OCI-M1 (cell line): Measurements from ENCODE around the gene IDH3A.

ENCODE experiments used
- DNase-seq: peaks from one replicate; lab custom pipeline; 2025; lab: John Stamatoyannopoulos, UW

IDH3A gene

DNA sequence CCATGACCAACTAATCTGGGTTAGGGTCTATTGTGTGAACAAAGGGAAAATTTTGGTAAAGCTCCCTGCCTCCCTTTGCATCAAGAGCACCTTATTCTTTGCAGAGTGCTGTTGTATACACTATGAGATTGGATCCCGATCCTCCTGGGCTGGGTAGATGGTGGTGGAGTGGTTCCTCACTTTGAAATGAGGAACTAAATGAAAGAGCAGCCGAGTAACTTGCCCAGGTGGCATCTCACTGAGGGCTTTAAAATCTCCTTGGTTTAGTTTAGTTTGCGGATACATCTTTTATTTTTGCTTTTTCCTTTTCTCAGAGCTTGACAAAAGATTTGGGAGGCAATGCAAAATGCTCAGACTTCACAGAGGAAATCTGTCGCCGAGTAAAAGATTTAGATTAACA lies 19.4 kb downstream of the IDH3A start:
- DNase-seq = no peak

DNA sequence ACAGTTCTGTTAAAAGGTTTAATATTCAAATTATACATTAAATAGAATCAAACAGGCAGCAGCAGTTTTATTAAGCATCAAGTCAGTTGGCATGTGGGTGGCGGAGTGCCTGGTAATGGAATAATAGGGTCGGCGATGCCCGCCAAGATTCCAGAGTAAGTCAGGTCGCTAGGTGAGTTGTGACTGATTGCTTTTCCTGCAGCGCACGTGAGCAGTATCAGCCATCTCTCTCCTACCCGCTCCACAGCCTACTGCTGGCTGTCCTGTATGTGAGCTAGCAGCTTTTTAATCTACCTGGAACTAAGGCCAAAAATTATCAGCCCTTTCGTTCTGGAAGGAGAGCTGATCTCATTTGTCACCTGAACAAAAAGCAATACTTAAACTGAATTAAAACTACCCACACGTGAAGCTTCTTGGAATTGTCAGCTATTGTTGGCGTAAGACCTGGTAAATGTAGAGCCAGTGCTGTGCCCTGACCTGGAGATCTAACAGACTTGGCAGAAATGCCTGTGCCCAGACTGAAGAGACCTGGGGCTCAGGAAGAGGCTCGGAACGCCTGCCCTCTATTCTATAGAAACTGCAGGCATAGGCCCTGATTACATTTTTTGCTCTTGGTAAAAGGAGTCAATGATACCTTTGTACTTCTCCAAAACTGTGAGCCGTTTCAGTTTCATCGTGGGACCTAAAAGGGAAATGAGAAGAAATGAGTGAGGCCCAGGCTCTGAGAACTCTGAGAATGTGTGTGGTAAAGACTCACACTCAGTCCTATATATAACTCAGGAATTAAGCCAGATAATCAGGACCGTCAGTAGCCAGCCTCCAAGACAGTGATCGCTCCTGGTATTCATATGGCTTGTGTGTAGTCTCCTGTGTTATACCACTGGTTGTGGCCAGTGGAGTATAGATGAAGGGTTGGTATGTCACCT lies 21.9 kb downstream of the IDH3A start:
- DNase-seq = no peak

DNA sequence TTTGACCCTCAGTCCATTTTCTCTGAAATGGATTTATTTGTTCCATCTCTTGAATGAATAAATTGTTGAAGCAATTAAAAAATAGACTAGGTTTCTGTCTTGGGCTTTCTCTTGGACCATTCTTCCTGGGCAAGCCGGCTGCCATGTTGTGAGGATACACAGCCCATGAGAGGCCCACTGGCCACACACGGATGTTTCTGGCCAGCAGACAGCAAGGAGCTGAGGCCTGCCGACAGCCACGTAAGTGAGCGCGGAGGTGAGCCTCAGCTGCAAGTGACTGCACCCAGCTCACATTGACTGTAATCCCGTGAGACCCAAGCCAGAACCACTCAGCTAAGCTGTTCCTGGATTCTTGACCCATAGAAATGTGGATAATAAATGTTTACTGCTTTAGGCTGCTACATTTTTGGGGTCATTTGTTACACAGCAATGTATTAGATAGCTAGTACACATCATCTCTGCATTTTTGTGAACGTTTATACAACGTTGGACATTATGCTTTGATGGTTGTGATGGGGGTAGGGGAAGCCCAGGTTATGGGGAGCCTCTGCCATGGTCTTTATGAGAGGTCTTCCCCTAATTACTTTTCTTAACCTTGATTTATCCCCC lies 22.8 kb downstream of the IDH3A start:
- DNase-seq = no peak

DNA sequence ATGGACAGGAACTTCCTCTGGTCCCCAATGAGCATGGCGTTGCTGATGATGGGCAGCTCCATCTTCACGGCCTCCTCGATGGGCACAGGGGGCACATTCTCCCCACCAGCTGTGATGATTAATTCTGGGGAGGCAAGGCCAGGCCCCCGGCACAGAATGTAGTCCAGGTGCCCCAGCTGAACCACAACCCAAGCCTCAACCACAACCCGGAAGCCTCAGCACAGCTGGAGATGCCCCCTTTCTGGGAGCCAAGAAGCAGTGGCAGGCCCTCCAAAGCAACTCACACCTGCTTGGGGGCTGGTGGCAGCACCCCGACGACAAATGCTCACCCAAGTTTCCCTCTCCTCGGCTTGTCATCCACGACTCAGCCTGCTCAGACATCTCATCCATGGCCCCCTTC lies 25.2 kb downstream of the IDH3A start:
- no peak for DNase-seq

DNA sequence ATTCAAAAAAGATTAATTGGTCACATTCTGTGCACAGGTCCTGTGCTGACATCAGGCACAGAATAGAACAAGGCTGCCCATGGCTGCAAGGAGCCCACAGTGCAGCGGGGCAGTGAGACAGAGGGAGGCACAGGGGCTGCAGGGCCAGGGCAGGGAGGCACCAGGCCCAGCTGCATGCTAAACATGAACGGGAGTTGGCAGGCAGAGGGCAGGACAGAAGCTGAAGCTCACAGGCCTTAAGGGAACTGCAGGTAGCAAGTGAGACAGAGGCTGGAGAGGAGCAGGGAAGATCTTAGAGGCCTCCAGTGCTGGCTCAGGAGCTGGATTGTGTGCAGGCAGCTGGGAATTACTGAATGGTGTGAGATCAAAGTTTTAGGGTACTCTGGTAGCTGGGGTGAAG lies 26.2 kb downstream of the IDH3A start:
- DNase-seq = no peak

DNA sequence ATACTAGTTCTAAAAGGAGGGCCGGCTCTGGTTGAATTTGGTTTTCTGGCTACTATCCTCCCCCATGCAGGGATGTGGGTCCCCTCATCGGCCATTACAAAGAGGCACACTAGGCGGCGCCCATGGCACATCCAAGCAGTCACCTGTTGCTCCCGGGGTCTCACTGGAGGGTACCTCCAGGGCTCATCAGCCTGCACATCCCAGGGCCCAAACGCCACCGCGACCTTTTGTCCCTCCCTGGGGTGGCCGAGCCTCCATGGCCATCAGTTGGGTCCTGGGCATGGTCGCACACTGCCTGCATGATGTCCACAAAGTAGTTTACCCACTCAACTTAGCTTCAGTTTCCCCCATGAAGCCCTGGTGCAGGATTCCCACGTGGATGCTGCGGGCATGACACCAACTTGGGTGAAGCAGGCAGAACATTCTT lies 28.3 kb downstream of the IDH3A start:
- DNase-seq = peak; percentile 59

DNA sequence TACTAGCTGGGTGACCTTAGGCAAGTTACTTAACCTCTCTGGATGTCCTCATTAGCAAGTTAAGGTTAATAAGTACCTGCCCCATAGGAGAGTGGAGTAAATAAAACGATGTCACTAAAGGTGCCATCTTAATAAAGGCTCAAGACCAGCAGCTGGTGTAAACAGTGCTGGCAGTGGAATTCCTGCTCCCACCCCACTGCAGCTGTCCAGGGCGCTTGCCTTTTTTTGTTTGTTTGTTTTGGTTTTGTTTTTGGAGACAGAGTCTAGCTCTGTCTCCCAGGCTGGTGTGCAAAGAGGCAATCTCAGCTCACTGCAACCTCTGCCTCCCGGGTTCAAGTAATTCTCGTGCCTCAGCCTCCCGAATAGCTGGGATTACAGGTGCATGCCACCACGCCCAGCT lies 28.9 kb downstream of the IDH3A start:
- DNase-seq = no peak

DNA sequence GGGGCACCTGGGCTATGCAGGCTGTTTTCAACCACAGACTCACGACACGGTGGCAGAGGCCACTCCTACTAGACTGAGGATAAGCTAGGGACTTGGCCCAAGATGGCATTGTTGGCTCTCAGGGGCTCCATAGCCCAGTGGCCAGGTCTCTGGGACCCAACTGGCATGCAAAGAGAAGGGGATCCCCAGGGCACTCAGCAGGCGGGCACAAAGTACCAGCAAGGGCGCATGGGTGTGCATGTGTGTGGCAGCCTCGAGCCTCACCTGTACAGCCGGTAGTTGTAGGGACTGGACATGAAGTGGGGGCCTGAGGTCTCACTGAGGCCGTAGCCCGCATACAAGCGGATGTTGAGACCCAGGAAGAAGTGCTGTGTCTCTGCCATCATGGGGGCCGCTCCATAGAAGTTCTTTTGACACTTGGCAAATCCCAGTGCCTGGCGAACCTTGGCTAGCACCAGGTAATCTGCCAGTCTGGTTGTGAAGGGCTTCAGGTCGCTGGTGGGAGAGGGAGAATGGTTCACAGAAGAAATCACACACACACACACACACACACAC lies 30.2 kb downstream of the IDH3A start:
- DNase-seq = no peak

DNA sequence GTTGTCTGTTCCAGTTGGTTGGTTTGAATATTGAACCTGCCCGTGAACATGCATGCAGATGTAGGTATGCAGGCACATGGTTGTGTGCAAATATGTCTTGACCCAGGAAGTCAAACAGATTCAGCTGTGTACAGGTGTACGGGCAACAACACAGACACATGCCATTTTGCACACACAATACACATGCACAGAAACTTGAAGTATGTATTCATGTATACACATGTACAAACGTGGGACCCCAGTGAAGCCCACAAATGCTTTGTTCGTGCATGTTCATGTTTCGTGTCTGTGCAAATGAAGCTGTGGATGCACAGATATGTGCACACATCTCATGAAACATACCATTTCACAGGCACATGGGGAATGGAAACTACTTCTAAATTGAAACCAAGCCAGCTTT lies 30.7 kb downstream of the IDH3A start:
- no peak for DNase-seq

DNA sequence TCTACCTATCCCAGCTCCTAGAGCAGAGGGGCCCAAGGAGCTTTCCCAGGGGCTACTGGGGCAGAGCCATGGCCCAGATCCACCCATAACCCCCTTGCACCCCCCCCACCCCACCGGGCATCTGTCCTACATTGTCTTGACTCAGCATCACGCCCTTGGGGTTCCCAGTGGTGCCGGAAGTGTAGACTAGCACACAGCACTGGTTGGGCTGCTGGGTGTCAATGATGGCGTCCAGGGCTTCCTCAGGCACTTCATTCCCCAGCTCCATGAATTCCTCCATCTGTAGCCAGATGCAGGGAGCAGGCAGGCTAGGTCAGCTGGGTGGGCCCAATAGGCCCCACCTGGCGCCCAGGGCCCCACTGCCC lies 33.2 kb downstream of the IDH3A start:
- no peak for DNase-seq

DNA sequence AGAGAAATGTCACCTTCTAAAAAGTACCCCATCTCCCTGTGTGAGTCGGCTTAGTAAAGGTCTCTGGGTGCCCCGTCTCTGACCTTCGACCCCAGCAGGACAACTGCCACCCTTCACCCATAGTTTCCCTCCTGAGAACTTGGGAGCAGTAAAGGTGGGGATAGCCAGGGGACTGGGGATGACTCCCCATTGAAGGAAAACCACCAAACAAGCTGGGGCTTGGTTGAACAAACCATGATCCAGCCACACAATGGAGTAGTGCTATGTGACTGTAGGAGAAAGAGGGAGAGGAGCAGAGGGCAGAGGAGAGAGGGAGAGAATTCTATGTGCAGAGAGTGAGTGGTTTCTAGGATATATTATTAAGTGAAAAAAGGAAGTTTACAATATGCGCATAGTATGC lies 33.7 kb downstream of the IDH3A start:
- DNase-seq = no peak

DNA sequence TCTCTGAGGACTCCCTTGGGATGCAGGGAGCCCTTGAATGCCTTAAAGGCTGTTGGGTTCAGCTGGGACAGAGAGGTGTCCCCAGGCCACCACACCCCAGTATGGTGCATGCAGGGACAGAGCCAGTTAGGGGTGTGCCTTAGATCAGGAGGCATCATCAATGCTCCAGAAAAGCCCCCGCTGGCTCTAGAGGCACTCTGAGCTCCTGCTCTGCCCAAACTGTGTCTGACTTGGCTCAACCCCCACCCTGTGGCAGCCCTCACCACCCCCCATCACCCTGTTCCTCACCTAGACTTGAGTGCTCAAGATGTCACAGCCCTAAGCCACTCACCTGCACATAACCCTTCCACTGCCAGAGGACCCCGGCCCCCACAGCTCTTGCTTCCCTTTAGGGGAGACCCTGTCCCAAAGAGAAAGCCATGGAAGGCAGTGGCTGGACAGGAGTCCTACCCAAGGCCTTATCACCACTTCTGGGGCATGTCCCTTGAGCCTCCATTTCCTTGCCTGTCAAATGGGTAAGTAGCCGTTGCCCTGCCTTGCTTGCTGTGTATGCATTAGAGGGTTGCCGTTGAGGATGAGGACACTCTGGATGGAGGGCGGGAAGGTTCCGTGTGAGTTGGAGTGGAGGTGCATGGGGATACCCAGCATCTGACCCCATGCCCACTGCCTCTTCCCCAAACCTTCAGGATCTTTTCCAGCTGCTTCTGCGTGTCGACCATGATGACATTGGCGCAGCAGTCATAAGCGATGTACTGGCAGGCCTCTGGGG lies 43.8 kb downstream of the IDH3A start:
- no peak for DNase-seq

DNA sequence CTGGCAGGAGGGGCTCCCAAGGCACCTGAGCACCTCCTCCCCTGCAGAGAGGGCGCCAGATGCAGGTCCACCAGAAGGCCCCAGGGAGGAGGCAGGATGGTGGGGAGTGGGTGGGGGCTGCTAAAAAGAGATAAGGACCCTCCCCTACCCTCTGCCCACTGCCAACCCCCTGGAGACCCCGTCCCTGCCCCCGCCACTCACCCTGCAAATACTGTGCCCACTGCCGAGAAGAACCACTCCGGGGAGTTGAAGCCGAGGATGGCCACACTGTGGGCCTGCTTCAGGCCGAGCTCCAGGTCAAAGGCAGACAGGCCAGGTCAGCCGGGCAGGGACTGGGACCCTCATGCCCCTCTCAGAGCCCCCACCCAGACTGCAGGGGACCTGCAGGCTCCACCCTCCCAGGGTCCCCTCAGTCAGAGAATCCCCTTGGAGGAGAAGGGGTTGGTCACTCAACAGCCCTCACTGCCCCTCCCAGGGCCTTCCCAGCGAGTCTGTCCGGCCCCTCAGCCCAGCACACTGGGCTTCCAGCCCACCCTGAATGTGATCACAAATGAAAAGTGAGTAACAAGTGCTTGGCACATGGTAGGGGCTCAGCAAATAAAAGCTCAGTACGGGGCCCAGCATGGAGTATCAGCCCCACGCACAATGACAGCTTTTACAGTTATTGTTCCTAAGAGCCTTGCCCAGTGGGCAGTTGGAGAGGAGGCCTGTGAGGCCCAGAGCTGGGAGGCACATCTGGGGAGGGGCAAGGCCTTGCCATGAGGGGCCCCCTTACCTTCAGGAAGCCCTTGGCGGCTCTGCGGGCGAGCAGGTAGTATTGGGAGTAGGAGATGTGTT lies 44.8 kb downstream of the IDH3A start:
- no peak for DNase-seq

DNA sequence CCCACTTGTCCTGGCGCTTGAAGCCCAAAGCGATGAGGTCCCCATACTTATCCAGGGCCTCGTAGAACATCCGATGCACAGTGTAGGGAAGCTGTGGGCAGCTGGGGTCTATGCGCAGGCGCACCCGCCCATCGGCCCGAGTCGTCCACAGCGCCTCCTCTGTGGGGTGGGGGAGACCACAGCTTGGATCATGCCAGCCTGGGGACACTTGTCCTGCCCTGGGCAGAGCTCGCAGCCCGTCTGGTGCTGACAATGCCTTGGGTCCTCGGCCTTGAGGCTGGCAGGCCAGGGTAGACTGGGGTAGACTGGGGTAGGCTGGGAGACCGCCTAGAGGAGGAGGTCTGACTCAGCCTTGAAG lies 45.4 kb downstream of the IDH3A start:
- DNase-seq = no peak

DNA sequence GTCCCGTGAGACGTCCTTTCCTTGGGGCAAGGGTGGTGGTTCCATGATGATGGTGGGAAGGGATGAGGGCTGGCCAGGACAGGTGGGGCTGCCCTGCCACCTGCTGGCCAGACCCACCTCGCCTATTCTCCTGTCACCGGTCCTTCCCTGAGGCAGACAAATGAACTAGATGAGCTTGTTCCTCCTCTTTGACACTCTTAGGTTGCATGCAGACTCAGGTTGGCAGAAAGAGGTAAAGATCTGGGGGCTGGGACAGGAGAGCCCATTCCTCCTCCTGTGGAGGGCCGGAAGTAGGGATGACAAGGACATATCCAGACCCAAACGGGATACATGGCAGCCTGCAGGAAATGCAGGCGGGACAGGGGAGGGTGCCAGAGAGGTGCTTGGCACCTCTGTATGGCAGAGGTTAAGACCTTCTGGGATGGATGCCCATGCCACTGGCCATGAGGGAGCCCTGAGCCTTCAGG lies 46.6 kb downstream of the IDH3A start:
- peak; percentile 40 for DNase-seq

DNA sequence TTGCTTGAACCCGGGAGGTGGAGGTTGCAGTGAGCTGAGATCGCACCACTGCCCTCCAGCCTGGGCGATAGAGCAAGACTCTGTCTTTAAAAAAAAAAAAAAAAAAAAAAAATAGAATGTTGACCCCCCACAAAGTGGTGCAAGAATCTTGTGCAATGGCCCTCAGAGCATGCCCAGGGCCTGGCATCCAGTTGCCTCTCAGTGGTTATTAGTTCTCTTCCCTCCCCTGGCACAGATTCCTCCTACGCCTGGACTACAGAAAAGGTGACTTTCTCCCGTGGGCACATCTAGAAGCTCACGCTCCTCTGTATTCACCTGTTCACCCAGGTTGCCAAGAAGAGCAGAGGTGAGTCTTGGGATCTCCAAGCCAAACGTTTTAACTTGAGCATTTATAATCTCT lies 48.5 kb downstream of the IDH3A start:
- no peak for DNase-seq

DNA sequence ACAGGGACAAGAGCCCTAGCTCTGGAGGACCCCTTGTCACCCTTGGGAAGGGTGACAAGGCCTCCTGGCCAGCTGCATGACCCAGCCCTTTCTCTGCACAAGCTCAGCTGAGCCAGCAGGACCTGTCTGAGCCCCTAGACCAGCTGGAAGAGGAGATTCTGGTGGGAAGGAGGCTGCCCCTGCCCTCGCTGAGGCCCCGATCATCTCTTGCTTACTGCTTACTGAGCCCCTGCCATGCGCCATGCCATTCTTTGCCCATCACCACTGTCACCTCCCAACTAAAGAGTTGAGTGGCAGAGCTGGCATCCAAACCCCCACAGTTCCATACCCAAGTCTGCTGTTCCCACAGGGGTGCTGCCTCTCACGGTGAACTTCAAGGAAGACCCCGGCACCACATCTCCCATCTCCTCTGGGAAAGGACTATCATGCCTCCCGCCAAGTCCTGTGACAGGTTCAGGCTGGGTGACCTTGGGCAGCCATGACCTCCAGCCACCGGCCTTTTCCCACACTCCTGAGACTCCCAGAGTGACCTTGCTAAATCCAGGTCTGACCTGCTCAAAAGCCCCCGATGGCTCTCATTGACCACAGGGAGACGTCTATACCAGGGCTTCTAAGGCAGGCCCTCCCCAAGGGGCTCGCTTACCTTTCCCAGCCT lies 51.2 kb downstream of the IDH3A start:
- no peak for DNase-seq

DNA sequence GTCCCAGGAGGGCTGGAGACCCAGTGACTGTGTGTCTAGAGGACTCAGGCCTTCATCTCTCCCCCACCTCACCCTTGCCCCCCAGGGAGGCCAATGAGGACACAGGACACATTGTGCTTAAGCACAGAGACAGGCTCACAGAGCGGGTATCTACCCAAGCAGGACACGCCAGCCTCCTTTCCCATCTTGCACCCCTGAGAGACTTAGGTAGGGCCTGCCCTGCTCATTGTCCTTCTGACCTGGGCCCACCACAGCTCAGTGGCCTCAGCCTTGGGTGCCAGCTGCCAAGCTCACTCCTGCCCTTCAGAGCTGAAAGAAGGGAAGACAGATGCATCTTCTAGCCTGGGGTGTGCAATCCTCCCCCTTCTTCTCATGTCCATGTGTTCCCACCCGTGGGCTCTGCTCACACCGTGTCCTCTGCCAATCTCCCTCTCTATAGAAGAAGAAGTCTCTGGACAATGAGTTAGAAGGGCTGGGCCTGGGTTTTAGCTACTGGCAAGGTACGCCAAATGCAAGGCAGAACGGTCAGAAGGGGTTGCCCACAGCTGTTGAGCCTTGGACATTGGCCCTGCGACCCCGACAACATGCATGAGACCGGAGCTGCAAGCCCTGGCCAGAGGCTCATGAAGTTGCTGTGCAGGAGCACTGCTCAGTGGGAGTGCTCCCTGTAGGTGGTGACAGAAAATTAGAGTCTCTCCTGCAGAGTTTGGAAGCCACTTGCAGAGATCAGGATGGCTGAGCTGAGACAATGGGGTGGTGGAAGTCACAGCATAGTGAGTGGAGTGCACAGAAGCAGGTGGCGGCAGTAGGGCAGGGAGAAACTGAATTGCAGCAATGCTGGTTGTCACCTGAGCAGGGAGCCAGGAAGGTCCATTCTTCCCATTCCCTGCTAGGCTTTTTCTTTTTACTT lies 52.4 kb downstream of the IDH3A start:
- DNase-seq = no peak

DNA sequence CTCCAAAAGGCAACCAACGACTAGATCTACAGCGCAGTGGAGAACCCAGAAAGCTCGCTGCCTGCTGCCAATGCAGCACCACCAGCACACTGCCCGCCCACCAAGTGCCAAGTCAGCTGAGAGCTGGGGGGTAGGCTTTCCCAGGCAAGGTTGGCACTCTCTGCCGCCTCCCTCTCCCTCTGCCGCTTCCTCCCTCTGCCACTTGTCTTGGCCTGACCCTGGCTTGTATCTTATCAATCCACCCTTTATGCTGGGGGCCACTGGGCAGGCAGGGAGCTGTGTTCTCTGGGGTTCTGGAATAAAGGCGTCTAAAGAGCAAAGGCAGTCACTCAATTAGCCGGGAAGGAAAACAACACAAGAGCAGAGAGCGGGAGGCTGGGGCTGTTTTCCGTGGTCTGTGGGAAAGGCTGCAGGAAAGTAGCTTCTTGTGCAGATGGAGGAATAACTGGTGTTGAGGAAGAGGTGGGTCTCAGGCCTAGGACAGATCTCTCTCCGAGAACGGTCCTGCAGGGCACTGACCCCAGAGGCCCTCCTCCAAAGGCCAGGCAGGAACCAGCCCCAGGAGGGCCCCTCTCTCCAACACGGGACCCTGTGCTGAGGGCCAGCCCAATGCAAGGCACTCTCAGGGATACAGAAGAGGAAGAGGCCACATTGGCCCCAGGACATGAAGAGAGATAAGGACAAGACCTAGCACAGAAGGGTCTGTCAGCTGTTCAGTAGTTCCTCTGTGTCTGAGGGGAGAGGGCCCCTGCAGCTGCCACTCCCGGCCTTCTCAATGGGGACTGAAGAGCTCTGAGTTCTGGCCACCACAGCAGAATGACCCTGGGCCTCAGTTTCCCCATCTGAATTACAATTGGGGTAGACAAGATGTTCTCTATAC lies 54.4 kb downstream of the IDH3A start:
- DNase-seq = peak; percentile 51
